Adrenal gland (tissue), 12 donors: ENCODE measurements around the gene CHST8. TPM values are rescaled to one million over a fixed set of nuclear protein-coding genes. Genes with fewer than 3 reads are reported as not detected.

ENCODE experiments used
- DNase-seq, 7 donors: peaks; one replicate each; pipeline ENCODE4 v3.0.0-alpha.2; 2019 to 2020
- H3K27ac ChIP-seq, 5 donors: fragments of 200-600 bp; sonication (generic) in 4 of 5; 1 replicate in 3 of 5; 2 replicates in 2 of 5; pipeline versions ENCODE4 v1.5.1 to v1.8.0; 2016 to 2020; ENCODE audit warnings: mild to moderate bottlenecking in 1 of 5
- H3K27me3 ChIP-seq: fragments of 200-600 bp; 2 replicates; pipeline ENCODE4 v1.8.0; 2021
- H3K36me3 ChIP-seq, 2 donors: fragments of 200-600 bp; replicated peaks in 1 of 2; 1 replicate in 1 of 2; 2 replicates in 1 of 2; pipeline versions ENCODE4 v1.5.1 to v1.8.0; 2018 to 2022
- H3K4me1 ChIP-seq, 2 donors: fragments of 200-600 bp; replicated peaks in 1 of 2; 1 replicate in 1 of 2; 2 replicates in 1 of 2; pipeline versions ENCODE4 v1.5.1 to v1.8.0; 2018 to 2021
- H3K4me3 ChIP-seq, 4 donors: fragments of 200-600 bp; sonication (generic) in 3 of 4; one replicate each; pipeline ENCODE4 v1.5.1; 2016 to 2018
- H3K9me3 ChIP-seq, 3 donors: fragments of 200-600 bp; sonication (generic) in 1 of 3; replicated peaks in 1 of 3; 1 replicate in 2 of 3; 2 replicates in 1 of 3; pipeline versions ENCODE4 v1.5.1 to v1.8.0; 2016 to 2021
- POLR2A ChIP-seq, 2 donors: fragments of 450-650 bp; IDR thresholded peaks; one replicate each; pipeline ENCODE4 v1.6.1; 2017; ENCODE audit warnings: antibody characterized with exemption in 2 of 2, mild to moderate bottlenecking in 2 of 2, moderate library complexity in 1 of 2
- WGBS, 4 donors: extraction: QIAGEN DNeasy Blood & Tissue Kit in 2 of 4; methylation state at CpG; one replicate each; pipeline versions ENCODE4 v1.1.5 to v1.1.7; 2013 to 2017; 5-methylcytosine and 5-hydroxymethylcytosine counted together
- intact Hi-C, 2 donors: fragments of 100-400 bp; cut with DNase I; formaldehyde crosslinking; loops; one replicate each; pipeline versions ENCODE4 v1.14.1 to v1.15.0; 2022 to 2023
- polyA plus RNA-seq, 3 donors: library from polyadenylated mRNA; stranded (reverse); fragments of 200-250 nt in 2 of 3; fragments of 350-450 nt in 1 of 3; fragmentation: Illumina TruSeq in 1 of 3; extraction: RNeasy Lipid Tissue Mini Kit (QIAGEN cat#74804) in 1 of 3; gene quantifications; one replicate each; pipeline ENCODE4 v1.2.3, GENCODE V29; 2013 to 2014
- total RNA-seq, 9 donors: library from RNA; depleted of rRNA in 4 of 9; stranded (reverse); fragments of >200 nt in 4 of 9; fragments of 120-200 nt in 1 of 9; fragmentation: NEBNext Ultra II Directional in 1 of 9; extraction: Animal tissue kit (Norgen Biotek cat#: 25700) in 1 of 9; gene quantifications; one replicate each; pipeline versions ENCODE4 v1.1.0 to v1.2.4, GENCODE V29; 2013 to 2023
- TF ChIP-seq, protein P1 (sequence below), 6 experiments: fragments of 450-650 bp in 4 of 6; fragments of 200-600 bp in 2 of 6; sonication (generic) in 1 of 6; IDR thresholded peaks; 1 replicate in 5 of 6; 2 replicates in 1 of 6; pipeline versions ENCODE4 v1.5.1 to v1.8.0; 2016 to 2021; ENCODE audit warnings: antibody characterized with exemption in 6 of 6, mild to moderate bottlenecking in 2 of 6, moderate library complexity in 1 of 6
- donor health status: healthy with polysubstance abuse.
- donor health status: Bipolar disorder and iron deficiency.
- donor health status: DM: yes; HTN: yes; CAD: no.
- donor health status: DM: no; HTN: no; CAD: no.
- donor health status: DM: no; HTN: no; CAD: no.
- donor health status: DM: yes; HTN: yes; CAD: no.

Gene CHST8
- total and polyA plus RNA-seq, 12 donors, result 0.06 to 1.9 (median 0.61) TPM; not detected in 4

GRCh38 chr19:33749016-33749415, 127.3 kb downstream of the CHST8 start:
- DNase-seq, result no peak
- no peak for TF ChIP-seq POLR2A (IDR thresholded peaks at IDR 0.05)
- TF ChIP-seq, protein P1, sequence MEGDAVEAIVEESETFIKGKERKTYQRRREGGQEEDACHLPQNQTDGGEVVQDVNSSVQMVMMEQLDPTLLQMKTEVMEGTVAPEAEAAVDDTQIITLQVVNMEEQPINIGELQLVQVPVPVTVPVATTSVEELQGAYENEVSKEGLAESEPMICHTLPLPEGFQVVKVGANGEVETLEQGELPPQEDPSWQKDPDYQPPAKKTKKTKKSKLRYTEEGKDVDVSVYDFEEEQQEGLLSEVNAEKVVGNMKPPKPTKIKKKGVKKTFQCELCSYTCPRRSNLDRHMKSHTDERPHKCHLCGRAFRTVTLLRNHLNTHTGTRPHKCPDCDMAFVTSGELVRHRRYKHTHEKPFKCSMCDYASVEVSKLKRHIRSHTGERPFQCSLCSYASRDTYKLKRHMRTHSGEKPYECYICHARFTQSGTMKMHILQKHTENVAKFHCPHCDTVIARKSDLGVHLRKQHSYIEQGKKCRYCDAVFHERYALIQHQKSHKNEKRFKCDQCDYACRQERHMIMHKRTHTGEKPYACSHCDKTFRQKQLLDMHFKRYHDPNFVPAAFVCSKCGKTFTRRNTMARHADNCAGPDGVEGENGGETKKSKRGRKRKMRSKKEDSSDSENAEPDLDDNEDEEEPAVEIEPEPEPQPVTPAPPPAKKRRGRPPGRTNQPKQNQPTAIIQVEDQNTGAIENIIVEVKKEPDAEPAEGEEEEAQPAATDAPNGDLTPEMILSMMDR (IDR thresholded peaks at IDR 0.05), result no peak
- H3K36me3 ChIP-seq, result no peaks in the 10 kb centered on the region
- intact Hi-C loops, result no loop called here
- no peaks in the 10 kb centered on the region for H3K27me3 ChIP-seq
- H3K9me3 ChIP-seq, result no peaks in the 10 kb centered on the region
- no peak overlapping the region for H3K4me3 ChIP-seq
- 53 to 90% (median 65%) methylated on average over 2 to 3 of the region's 3 CpGs for WGBS, 4 donors
- H3K4me1 ChIP-seq, result no peaks in the 10 kb centered on the region
- H3K27ac ChIP-seq, result no peak overlapping the region

GRCh38 chr19:33749619-33750175, 127.9 kb downstream of the CHST8 start:
- H3K27me3 ChIP-seq, result no peaks in the 10 kb centered on the region
- no peak overlapping the region for H3K4me3 ChIP-seq
- DNase-seq, result no peak
- H3K36me3 ChIP-seq, result no peaks in the 10 kb centered on the region
- H3K9me3 ChIP-seq, result no peaks in the 10 kb centered on the region
- H3K27ac ChIP-seq, result no peak overlapping the region
- intact Hi-C loops, result no loop called here
- WGBS, 4 donors, result 84 to 100% (median 87%) methylated on average over 4 to 12 of the region's 12 CpGs
- no peak for TF ChIP-seq POLR2A (IDR thresholded peaks at IDR 0.05)
- TF ChIP-seq, protein P1 (IDR thresholded peaks at IDR 0.05), result no peak
- H3K4me1 ChIP-seq, result no peaks in the 10 kb centered on the region

- Histone ChIP-seq H3K4me3 (no peak overlapping the region), H3K27me3 (no peaks in the 10 kb centered on the region), H3K36me3 (no peaks in the 10 kb centered on the region), H3K4me1 (no peaks in the 10 kb centered on the region), H3K27ac (no peak overlapping the region), H3K9me3 (no peaks in the 10 kb centered on the region)
- TF ChIP-seq, protein P1 (IDR thresholded peaks at IDR 0.05), result no peak
- TF ChIP-seq POLR2A (IDR thresholded peaks at IDR 0.05), result no peak
- intact Hi-C loops, result no loop called here
- WGBS, 4 donors, result 60 to 73% (median 68%) methylated on average over 13 to 18 of the region's 18 CpGs
- no peak for DNase-seq
These were observed 129.1 kb downstream of the CHST8 start for GRCh38 chr19:33750587-33751435.

- intact Hi-C loops, result no loop called here
- Histone ChIP-seq H3K27ac (no peak overlapping the region), H3K4me3 (no peak overlapping the region), H3K36me3 (no peaks in the 10 kb centered on the region), H3K9me3 (no peaks in the 10 kb centered on the region), H3K27me3 (no peaks in the 10 kb centered on the region), H3K4me1 (no peaks in the 10 kb centered on the region)
- TF ChIP-seq POLR2A (IDR thresholded peaks at IDR 0.05), result no peak
- TF ChIP-seq, protein P1 (IDR thresholded peaks at IDR 0.05), result no peak
- WGBS, 4 donors, result 53 to 79% (median 68%) methylated on average over 3 to 5 of the region's 5 CpGs; no CpG with 5 or more reads in 1 of the 4 donors
- DNase-seq, result no peak
These were observed 129.7 kb downstream of the CHST8 start for GRCh38 chr19:33751436-33751770.
